Heart right ventricle (tissue), 16 donors: ENCODE results near the gene CHD2. TPM values are rescaled to one million over a fixed set of nuclear protein-coding genes. Genes with fewer than 3 reads are reported as not detected.

Experiments used
- ATAC-seq, 8 donors: fragments of 200-7000 bp; cut with Tn5 transposase; one replicate each; pipeline ENCODE4 v1.9.1; 2020; ENCODE audit warnings: mild to moderate bottlenecking in 8 of 8, moderate library complexity in 8 of 8, moderate number of reproducible peaks in 1 of 8
- DNase-seq, 2 donors: peaks; one replicate each; pipeline ENCODE4 v3.0.0-alpha.2; 2020
- H3K27ac ChIP-seq, 10 donors: fragments of 200-600 bp; sonication (generic) in 2 of 10; one replicate each; pipeline versions ENCODE4 v1.5.0 to v1.8.0; 2020 to 2022; ENCODE audit warnings: mild to moderate bottlenecking in 3 of 10
- H3K27me3 ChIP-seq, 7 donors: fragments of 200-600 bp; one replicate each; pipeline ENCODE4 v1.8.0; 2021 to 2022; ENCODE audit warnings: mild to moderate bottlenecking in 2 of 7
- H3K36me3 ChIP-seq, 9 donors: fragments of 200-600 bp; sonication (generic) in 1 of 9; one replicate each; pipeline versions ENCODE4 v1.5.0 to v1.8.0; 2020 to 2022; ENCODE audit warnings: mild to moderate bottlenecking in 2 of 9
- H3K4me1 ChIP-seq, 9 donors: fragments of 200-600 bp; sonication (generic) in 1 of 9; one replicate each; pipeline versions ENCODE4 v1.5.0 to v1.8.0; 2020 to 2022; ENCODE audit warnings: mild to moderate bottlenecking in 4 of 9
- H3K4me3 ChIP-seq, 10 donors: fragments of 200-600 bp; sonication (generic) in 2 of 10; one replicate each; pipeline versions ENCODE4 v1.5.0 to v1.8.0; 2020 to 2022; ENCODE audit warnings: mild to moderate bottlenecking in 7 of 10, moderate library complexity in 2 of 10
- H3K9me3 ChIP-seq, 11 donors: fragments of 200-600 bp in 10 of 11; sonication (generic) in 2 of 11; one replicate each; pipeline versions ENCODE4 v1.5.0 to v1.8.0; 2013 to 2022; ENCODE audit warnings: mild to moderate bottlenecking in 2 of 11, control low read depth in 1 of 11, moderate library complexity in 1 of 11
- WGBS, 2 donors: extraction: QIAGEN DNeasy Blood & Tissue Kit; methylation state at CpG; one replicate each; pipeline ENCODE4 v1.1.7; 2013; ENCODE audit warnings: inconsistent platforms in 1 of 2; 5-methylcytosine and 5-hydroxymethylcytosine counted together
- intact Hi-C, 10 donors: fragments of 100-400 bp; cut with DNase I; formaldehyde crosslinking; loops; one replicate each; pipeline versions ENCODE4 v1.11.1 to v1.14.2; 2022
- microRNA-seq, 2 donors: library from miRNA; unstranded; fragments of <30 nt; microRNA quantifications; one replicate each; pipeline ENCODE4 v1.2.0, GENCODE V29; 2021
- polyA plus RNA-seq, 2 donors: library from polyadenylated mRNA; stranded (reverse); fragments of 200-250 nt; gene quantifications; one replicate each; pipeline ENCODE4 v1.2.3, GENCODE V29; 2013
- total RNA-seq, 10 donors: library from RNA; stranded (reverse); fragmentation: NEBNext Ultra II Directional in 3 of 10; extraction: Animal tissue kit (Norgen Biotek cat#: 25700) in 3 of 10; gene quantifications; one replicate each; pipeline versions ENCODE4 v1.2.1 to v1.2.4, GENCODE V29; 2021 to 2023
- TF ChIP-seq, protein P1 (sequence below), 9 donors: fragments of 200-600 bp; sonication (generic) in 2 of 9; IDR thresholded peaks; one replicate each; pipeline versions ENCODE4 v1.5.0 to v1.8.0; 2021 to 2022; ENCODE audit warnings: antibody characterized with exemption in 9 of 9, mild to moderate bottlenecking in 5 of 9, moderate library complexity in 1 of 9
- donor health status: Arrhythmogenic right ventricular cardiomyopathy.
- donor health status: ischemic (EF 13 %, LVEDD 7.1; RV severe dilation, severe dysfunction).
- donor health status: healthy with polysubstance abuse.
- donor health status: DM: no; HTN: yes; CAD: no.
- donor health status: DM: no; HTN: no; CAD: no.
- donor health status: ischemic (EF 25% LVEDD 6.9; RV normal size, moderate dysfunction).
- donor health status: ischemic (EF 25% LVEDD 5.7; RV mildly dilated, moderate dysfunction).
- donor health status: healthy.
- donor health status: DM: yes; HTN: yes; CAD: no.
- donor health status: Ischemic cardiomyopathy.
- donor health status: ischemic (EF 35%, LVEDD 5.7; RV mildly dilated, moderate dysfunction).
- donor health status: nonischemic (EF 11% LVEDD 7.7; RV severe dilation, severe dysfunction).
- donor health status: DM: yes; HTN: yes; CAD: no.
- donor health status: PGD.
- donor health status: ischemic (EF 29% LVEDD 5.4; RV normal size, mild dysfunction).
- donor health status: nonischemic (EF 23%, LVEDD 6.1; RV moderate dilation, normal function).

Gene CHD2
- total and polyA plus RNA-seq, 12 donors = 12.2 to 74.0 (median 54.6) TPM

DNA sequence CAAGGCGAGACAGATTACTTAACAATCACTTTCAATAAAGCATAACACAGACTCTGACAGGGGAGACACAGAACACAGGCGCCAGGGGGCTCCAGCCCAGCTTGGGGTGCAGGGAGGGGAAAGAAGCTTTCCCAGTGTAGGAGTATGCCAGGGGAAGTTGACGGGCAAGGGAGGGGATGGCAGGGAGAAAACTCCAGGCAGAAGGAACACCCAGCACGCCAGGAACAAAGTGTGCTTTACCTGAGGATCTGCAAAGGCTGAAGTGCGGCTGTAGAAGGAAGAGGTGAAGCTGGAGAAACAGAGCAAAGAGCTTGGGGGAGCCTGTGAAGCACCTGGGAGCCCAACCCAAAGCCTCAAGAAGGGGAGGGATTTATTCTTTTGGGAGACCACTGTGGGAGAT, 176.8 kb downstream of the CHD2 start:
- intact Hi-C loops = loop anchor here in 1 of 10 donors (10.0 kb wide), 1 partner anchor 908 kb away; no protein-coding TSS in a partner anchor
- 86 to 95% methylated on average over 5 of the region's 5 CpGs for WGBS, 2 donors
- DNase-seq = no peak
- Histone ChIP-seq H3K9me3 (no peaks in the 10 kb centered on the region), H3K27me3 (peaks cover 0 to 40% (median under 1%) of the 10 kb centered on the region in 7 donors), H3K4me1 (peaks cover 0 to 24% (median 13%) of the 10 kb centered on the region in 9 donors), H3K27ac (no peak overlapping the region), H3K4me3 (no peak overlapping the region), H3K36me3 (no peaks in the 10 kb centered on the region)
- TF ChIP-seq, protein P1, sequence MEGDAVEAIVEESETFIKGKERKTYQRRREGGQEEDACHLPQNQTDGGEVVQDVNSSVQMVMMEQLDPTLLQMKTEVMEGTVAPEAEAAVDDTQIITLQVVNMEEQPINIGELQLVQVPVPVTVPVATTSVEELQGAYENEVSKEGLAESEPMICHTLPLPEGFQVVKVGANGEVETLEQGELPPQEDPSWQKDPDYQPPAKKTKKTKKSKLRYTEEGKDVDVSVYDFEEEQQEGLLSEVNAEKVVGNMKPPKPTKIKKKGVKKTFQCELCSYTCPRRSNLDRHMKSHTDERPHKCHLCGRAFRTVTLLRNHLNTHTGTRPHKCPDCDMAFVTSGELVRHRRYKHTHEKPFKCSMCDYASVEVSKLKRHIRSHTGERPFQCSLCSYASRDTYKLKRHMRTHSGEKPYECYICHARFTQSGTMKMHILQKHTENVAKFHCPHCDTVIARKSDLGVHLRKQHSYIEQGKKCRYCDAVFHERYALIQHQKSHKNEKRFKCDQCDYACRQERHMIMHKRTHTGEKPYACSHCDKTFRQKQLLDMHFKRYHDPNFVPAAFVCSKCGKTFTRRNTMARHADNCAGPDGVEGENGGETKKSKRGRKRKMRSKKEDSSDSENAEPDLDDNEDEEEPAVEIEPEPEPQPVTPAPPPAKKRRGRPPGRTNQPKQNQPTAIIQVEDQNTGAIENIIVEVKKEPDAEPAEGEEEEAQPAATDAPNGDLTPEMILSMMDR (IDR thresholded peaks at IDR 0.05) = no peak
- no peak for ATAC-seq

Small RNA genes within 50 kb of the gene (microRNA-seq; reads per million reads assigned to microRNA genes)
- gene MIR3175 = 0 reads per million in 2 donors

Other genes starting within 250 kb of the CHD2 start
- gene FAM174B, start 244.5 kb upstream of the CHD2 start, total RNA-seq = 10 to 100 TPM in 7 of 10 donors, 1 to 10 TPM in 3; 7.7 to 16.9 (median 10.9) TPM
- gene FAM174B, start 244.5 kb upstream of the CHD2 start, polyA plus RNA-seq = 10 to 100 TPM in 1 of 2 donors, 1 to 10 TPM in 1; 6.1 to 10.9 TPM
- gene RGMA, start 188.9 kb downstream of the CHD2 start, total RNA-seq = 10 to 100 TPM in 5 of 10 donors, 1 to 10 TPM in 5; 4.9 to 33.8 (median 10.9) TPM
- gene RGMA, start 188.9 kb downstream of the CHD2 start, polyA plus RNA-seq = 10 to 100 TPM in 1 of 2 donors, 1 to 10 TPM in 1; 7.3 to 11.9 TPM